Measurements from ENCODE around the gene SENP2. TPM values are rescaled to one million over a fixed set of nuclear protein-coding genes. Genes with fewer than 3 reads are reported as not detected.
"Not testable (repeated sequence)": the region's sequence is repeated elsewhere in the genome, so short reads cannot be mapped to it uniquely, and the experiment has no call there.

The SENP2 gene
- total and polyA plus RNA-seq, 5 experiments from 2014 or later = 12.3 to 53.1 (median 13.8) TPM

DNA sequence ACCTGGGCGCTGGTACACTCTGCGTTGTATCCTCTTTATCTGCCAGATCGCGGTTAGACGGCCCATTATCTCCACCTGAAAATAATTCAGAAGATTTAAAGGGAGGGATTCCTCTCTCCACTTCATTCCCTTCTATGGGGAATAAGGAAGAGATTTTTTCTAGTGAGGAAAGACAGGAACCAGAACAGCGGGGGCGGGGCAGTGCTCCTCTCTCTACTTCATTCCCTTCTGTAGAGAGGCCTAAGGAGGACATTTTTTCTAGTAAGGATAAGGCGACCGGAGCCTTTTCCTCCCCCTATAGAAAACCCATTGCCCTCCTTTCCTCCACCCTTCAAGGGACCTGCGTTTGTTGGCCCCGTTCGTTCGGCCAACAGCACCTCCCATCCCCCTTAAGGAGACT is 25.4 kb upstream of the SENP2 start:
- Mint-ChIP-seq H3K27me3 (peaks cover 0 to 4% (median 4%) of the 10 kb centered on the region in 5 donors), H3K4me1 (peaks cover 9 to 23% (median 20%) of the 10 kb centered on the region in 4 donors), H3K4me3 (peak overlapping the region in 1 of 10 donors; percentile 15), H3K9me3 (no peaks in the 10 kb centered on the region), H3K27ac (peak overlapping the region in 1 of 10 donors; percentile 11), H3K36me3 (no peaks in the 10 kb centered on the region)
- POLR2A ChIA-PET = interaction anchor here (1.3 kb wide), 1 partner anchor 15 kb away, joined by 3 read pairs; no protein-coding TSS in a partner anchor
- no peak for DNase-seq
- ATAC-seq = no peak

GRCh38 chr3:185561374-185561943 is 24.6 kb upstream of the SENP2 start:
- Mint-ChIP-seq H3K27me3 (peaks cover 0 to 4% (median 4%) of the 10 kb centered on the region in 5 donors), H3K27ac (peak overlapping the region in 9 of 10 donors; percentile 69 to 90 (median 88)), H3K4me3 (peak overlapping the region in 9 of 10 donors; percentile 16 to 83 (median 59)), H3K4me1 (peaks cover 9 to 23% (median 20%) of the 10 kb centered on the region in 4 donors), H3K9me3 (no peaks in the 10 kb centered on the region), H3K36me3 (no peaks in the 10 kb centered on the region)
- ATAC-seq = peak; percentile 46 to 57
- POLR2A ChIA-PET = interaction anchor here (0.7 to 1.2 kb wide), 3 partner anchors 25 to 218 kb away, joined by 3 to 4 read pairs (median 3); partner anchors contain the start of genes SENP2 and TMEM41A
- DNase-seq = no peak

DNA sequence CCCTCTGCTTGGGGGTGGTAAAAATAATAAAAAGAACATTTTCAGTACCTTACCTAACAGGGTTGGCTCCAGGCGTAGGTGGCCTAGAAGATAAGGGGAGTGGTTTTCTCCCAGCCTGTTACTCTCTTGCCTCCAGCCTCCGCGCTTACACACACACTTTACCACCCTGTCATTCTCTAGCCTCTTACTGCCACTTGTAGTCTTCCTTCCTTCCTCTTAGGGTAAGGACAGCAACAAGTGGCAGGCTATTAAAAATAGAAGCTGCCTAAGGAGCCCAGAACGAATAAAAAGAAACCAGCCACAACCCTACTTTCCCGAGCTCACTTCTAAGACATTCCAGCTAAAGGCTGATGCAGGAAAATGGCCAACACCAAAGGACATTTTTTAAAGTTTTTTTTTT is 24.1 kb upstream of the SENP2 start:
- ATAC-seq = peak; percentile 48 to 61
- H3K4me1 Mint-ChIP-seq = peaks cover 9 to 23% (median 20%) of the 10 kb centered on the region in 4 donors
- POLR2A ChIA-PET = interaction anchor here (0.7 to 1.2 kb wide), 3 partner anchors 25 to 218 kb away, joined by 3 to 4 read pairs (median 3); partner anchors contain the start of genes SENP2 and TMEM41A
- H3K4me3 Mint-ChIP-seq = peak overlapping the region in 9 of 10 donors; percentile 43 to 83 (median 52)
- H3K27ac Mint-ChIP-seq = peak overlapping the region in 9 of 10 donors; percentile 69 to 90 (median 88)
- peaks cover 0 to 4% (median 4%) of the 10 kb centered on the region in 5 donors for H3K27me3 Mint-ChIP-seq
- H3K36me3 Mint-ChIP-seq = no peaks in the 10 kb centered on the region
- no peaks in the 10 kb centered on the region for H3K9me3 Mint-ChIP-seq
- no peak for DNase-seq

GRCh38 chr3:185572183-185572582 is 13.9 kb upstream of the SENP2 start:
- POLR2A ChIA-PET = interaction anchor here (0.7 kb wide), 2 partner anchors 130 to 896 kb away, joined by 3 read pairs; no protein-coding TSS in a partner anchor
- DNase-seq (no peak), ATAC-seq (no peak)
- Mint-ChIP-seq H3K9me3 (peaks cover 0 to 21% (median 2%) of the 10 kb centered on the region in 9 donors), H3K4me1 (peaks cover 3 to 8% (median 6%) of the 10 kb centered on the region in 4 donors), H3K36me3 (peaks cover 0 to 12% (median 0%) of the 10 kb centered on the region in 3 donors), H3K27me3 (no peaks in the 10 kb centered on the region), H3K4me3 (no peak overlapping the region), H3K27ac (no peak overlapping the region)

DNA sequence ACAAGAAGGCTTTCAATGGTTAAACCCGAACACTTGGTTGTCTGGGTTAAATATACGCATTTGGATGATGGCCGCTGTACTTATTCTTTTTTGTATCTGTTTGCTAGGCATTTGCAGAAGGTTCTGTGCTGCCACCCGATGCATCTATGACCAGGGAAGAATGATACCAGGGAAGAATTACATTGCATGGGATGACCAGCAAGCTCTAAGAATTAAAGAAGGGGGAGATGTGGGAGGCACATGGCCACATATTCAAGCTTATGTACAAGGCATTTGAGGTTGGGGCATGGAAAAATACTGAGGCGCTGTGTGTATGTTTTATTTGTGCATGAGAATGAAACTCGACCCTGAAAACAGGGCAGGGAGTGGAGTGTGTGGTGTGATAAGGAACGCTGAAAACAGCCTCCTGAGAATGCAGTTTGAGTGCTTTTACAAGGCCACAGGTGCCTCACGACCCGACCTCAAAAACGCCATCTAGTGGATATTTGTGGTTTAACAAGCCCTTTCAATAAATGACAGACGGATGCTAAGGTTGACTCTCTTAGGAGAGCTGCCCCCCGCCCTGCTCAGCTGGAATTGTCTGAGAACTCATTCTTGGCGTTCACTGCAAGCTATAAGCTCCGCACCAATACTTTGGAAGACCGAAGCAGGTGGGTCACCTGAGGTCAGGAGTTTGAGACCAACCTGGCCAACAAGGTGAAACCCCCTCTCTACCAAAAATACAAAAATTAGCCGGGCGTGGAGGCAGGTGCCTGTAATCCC is 10.8 kb upstream of the SENP2 start:
- peak overlapping the region in 1 of 10 donors; percentile 33 for H3K27ac Mint-ChIP-seq
- peaks cover 0 to 19% (median 2%) of the 10 kb centered on the region in 9 donors for H3K9me3 Mint-ChIP-seq
- ATAC-seq = peak; percentile 92 to 94
- H3K36me3 Mint-ChIP-seq = peaks cover 0 to 12% (median 0%) of the 10 kb centered on the region in 3 donors
- H3K4me3 Mint-ChIP-seq, H3K4me1 Mint-ChIP-seq, H3K27me3 Mint-ChIP-seq: not testable (repeated sequence)
- POLR2A ChIA-PET = interaction anchor here (0.5 to 1.6 kb wide), 5 partner anchors 10 to 965 kb away, joined by 3 to 6 read pairs (median 5); partner anchors contain the start of gene SENP2
- DNase-seq = peak in 9 of 10 donors; percentile 24 to 76 (median 58)

GRCh38 chr3:185582236-185582635 is 3.9 kb upstream of the SENP2 start:
- POLR2A ChIA-PET = no interaction called here
- ATAC-seq (no peak), DNase-seq (no peak)
- peaks cover 7 to 25% (median 18%) of the 10 kb centered on the region in 4 donors for H3K4me1 Mint-ChIP-seq
- peaks cover 0 to 2% (median 0%) of the 10 kb centered on the region in 9 donors for H3K9me3 Mint-ChIP-seq
- no peaks in the 10 kb centered on the region for H3K36me3 Mint-ChIP-seq
- peak overlapping the region in 1 of 10 donors; percentile 40 for H3K4me3 Mint-ChIP-seq
- H3K27ac Mint-ChIP-seq = peak overlapping the region in 2 of 10 donors; percentile 50 to 74
- peaks cover 0 to 3% (median 0%) of the 10 kb centered on the region in 5 donors for H3K27me3 Mint-ChIP-seq

DNA sequence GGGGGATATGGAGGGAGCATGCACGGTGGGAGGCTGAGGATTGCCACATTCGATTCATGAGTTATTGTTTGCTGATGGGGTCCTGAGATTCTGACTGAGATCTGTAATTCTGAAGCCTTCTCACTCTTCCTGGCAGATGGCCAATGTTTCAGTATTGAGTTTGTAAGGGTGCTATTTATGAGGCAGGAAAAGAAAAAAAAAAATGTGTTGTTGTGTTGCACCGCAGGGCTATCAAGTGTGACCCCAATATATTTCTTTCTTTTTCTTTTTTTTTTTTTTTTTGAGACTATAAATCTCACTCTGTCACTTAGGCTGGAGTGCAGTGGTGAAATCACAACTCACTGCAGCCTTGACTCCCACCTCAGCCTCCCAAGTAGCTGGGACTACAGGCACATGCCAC is 3.2 kb upstream of the SENP2 start:
- peak overlapping the region in 4 of 10 donors; percentile 44 to 85 (median 48) for H3K27ac Mint-ChIP-seq
- no peak for ATAC-seq
- peak overlapping the region in 2 of 10 donors; percentile 7 to 40 for H3K4me3 Mint-ChIP-seq
- peaks cover 0 to 2% (median 0%) of the 10 kb centered on the region in 9 donors for H3K9me3 Mint-ChIP-seq
- DNase-seq = peak in 1 of 10 donors; percentile 57
- H3K36me3 Mint-ChIP-seq = no peaks in the 10 kb centered on the region
- peaks cover 7 to 27% (median 20%) of the 10 kb centered on the region in 4 donors for H3K4me1 Mint-ChIP-seq
- POLR2A ChIA-PET = no interaction called here
- H3K27me3 Mint-ChIP-seq = peaks cover 0 to 3% (median 0%) of the 10 kb centered on the region in 5 donors

DNA sequence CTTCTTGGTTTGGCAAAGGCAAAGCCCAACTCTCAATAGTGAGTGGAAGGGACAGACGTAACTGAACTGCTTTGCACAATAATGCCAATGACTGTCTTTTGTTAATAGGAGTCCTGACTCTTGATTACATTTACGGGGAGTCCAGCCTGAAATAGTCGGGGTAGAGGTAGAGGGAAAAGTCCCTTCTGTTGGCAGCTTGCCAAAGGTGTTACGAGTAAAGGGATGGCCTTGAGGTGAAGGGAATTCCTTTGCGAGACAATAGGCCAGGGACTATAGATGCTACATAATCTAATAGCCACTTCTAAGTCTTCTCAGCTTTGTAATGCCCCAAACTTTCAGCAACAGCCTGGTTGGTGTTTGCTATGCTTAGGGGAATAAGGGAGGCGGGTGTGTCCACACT is 2.2 kb upstream of the SENP2 start:
- H3K4me3 Mint-ChIP-seq = no peak overlapping the region
- H3K27me3 Mint-ChIP-seq = peaks cover 0 to 3% (median 0%) of the 10 kb centered on the region in 5 donors

GRCh38 chr3:185584686-185585085 is 1.4 kb upstream of the SENP2 start:
- DNase-seq (no peak), ATAC-seq (no peak)
- peaks cover 0 to 2% (median 0%) of the 10 kb centered on the region in 3 donors for H3K36me3 Mint-ChIP-seq
- H3K4me1 Mint-ChIP-seq = peaks cover 13 to 42% (median 34%) of the 10 kb centered on the region in 4 donors
- peak overlapping the region; percentile 55 to 99 (median 90) for H3K27ac Mint-ChIP-seq
- H3K9me3 Mint-ChIP-seq = peaks cover 0 to 2% (median 0%) of the 10 kb centered on the region in 9 donors
- peak overlapping the region in 9 of 10 donors; percentile 5 to 76 (median 28) for H3K4me3 Mint-ChIP-seq
- H3K27me3 Mint-ChIP-seq = peaks cover 0 to 3% (median 0%) of the 10 kb centered on the region in 5 donors
- POLR2A ChIA-PET = no interaction called here

More for the DNA sequence above, 2.2 kb upstream of the SENP2 start:
- Mint-ChIP-seq H3K4me1 (peaks cover 13 to 35% (median 29%) of the 10 kb centered on the region in 4 donors), H3K27ac (peak overlapping the region in 2 of 10 donors; percentile 26 to 60), H3K9me3 (peaks cover 0 to 2% (median 0%) of the 10 kb centered on the region in 9 donors), H3K36me3 (peaks cover 0 to 2% (median 0%) of the 10 kb centered on the region in 3 donors)
- POLR2A ChIA-PET = interaction anchor here (0.6 kb wide), 1 partner anchor 361 kb away, joined by 3 read pairs; no protein-coding TSS in a partner anchor
- no peak for DNase-seq
- no peak for ATAC-seq

DNA sequence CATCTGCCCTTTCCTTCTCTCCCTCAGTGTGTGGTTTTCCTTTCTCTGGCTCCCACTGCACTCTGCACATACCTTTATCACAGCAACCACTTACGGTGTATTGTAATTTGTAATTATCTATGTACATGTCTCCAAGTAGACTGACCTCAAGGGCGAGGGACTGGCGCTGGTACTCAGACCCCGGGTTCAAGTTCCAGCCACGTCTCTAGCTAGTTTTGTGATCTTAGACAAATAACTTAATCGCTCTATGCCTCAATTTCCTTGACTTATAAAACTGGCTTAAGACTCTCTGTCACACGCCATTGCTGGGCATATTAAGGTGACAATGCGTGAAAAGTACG is 607 bp upstream of the SENP2 start:
- ATAC-seq (no peak), DNase-seq (no peak)
- Mint-ChIP-seq H3K36me3 (peaks cover 0 to 5% (median 0%) of the 10 kb centered on the region in 3 donors), H3K4me3 (peak overlapping the region; percentile 76 to 94 (median 90)), H3K27ac (peak overlapping the region; percentile 87 to 99 (median 96)), H3K27me3 (peaks cover 0 to 3% (median 0%) of the 10 kb centered on the region in 5 donors), H3K4me1 (peaks cover 13 to 42% (median 35%) of the 10 kb centered on the region in 4 donors), H3K9me3 (peaks cover 0 to 2% (median 0%) of the 10 kb centered on the region in 9 donors)
- POLR2A ChIA-PET = interaction anchor here (0.6 to 2.3 kb wide), 7 partner anchors 9 to 1198 kb away, joined by 3 to 11 read pairs (median 6); partner anchors contain the start of genes DNAJB11, EIF4A2, TMEM41A and TRA2B

- DNase-seq (no peak), ATAC-seq (peak in 1 of 2 donors; percentile 3)
- POLR2A ChIA-PET = interaction anchor here (0.6 to 2.3 kb wide), 7 partner anchors 11 to 1197 kb away, joined by 3 to 11 read pairs (median 5); partner anchors contain the start of genes DNAJB11, EIF4A2, TMEM41A and TRA2B
- H3K27me3 Mint-ChIP-seq = peaks cover 0 to 3% (median 0%) of the 10 kb centered on the region in 5 donors
- peaks cover 0 to 2% (median 0%) of the 10 kb centered on the region in 9 donors for H3K9me3 Mint-ChIP-seq
- peaks cover 14 to 42% (median 36%) of the 10 kb centered on the region in 4 donors for H3K4me1 Mint-ChIP-seq
- H3K27ac Mint-ChIP-seq = peak overlapping the region; percentile 87 to 99 (median 96)
- peaks cover 0 to 13% (median 0%) of the 10 kb centered on the region in 3 donors for H3K36me3 Mint-ChIP-seq
- H3K4me3 Mint-ChIP-seq = peak overlapping the region; percentile 76 to 94 (median 90)
These were observed 568 bp downstream of the SENP2 start for GRCh38 chr3:185586686-185587039.

DNA sequence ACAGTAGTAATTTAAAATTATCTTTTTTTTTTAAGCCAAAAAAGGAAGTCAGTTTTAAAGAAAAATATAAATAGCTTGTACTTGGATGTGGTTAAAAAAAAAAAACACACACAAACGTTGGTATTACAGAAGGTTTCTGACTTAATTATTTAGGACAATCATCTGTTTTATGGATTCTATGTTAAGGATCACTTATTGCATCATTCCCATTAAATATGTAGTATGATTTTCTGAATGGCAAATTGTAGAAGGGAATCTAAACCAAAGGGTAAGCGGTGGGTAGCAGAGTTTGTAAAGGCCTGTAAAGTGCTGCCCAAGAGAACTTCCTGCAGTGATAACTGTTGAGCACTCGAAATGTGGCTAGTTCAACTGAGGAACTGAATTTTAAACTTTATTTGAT is 8.0 kb downstream of the SENP2 start:
- ATAC-seq (no peak), DNase-seq (no peak)
- no peaks in the 10 kb centered on the region for H3K27me3 Mint-ChIP-seq
- no peaks in the 10 kb centered on the region for H3K9me3 Mint-ChIP-seq
- no peak overlapping the region for H3K4me3 Mint-ChIP-seq
- peaks cover 6 to 29% (median 16%) of the 10 kb centered on the region in 4 donors for H3K4me1 Mint-ChIP-seq
- POLR2A ChIA-PET = no interaction called here
- H3K27ac Mint-ChIP-seq = peak overlapping the region in 1 of 10 donors; percentile 36
- peaks cover 3 to 67% (median 5%) of the 10 kb centered on the region in 3 donors for H3K36me3 Mint-ChIP-seq
